Keratinocyte (primary cell): ENCODE results near the gene MEF2A. TPM values are rescaled to one million over a fixed set of nuclear protein-coding genes. Genes with fewer than 3 reads are reported as not detected.

Experiments
- DNase-seq: peaks from one replicate; pipeline ENCODE4 v3.0.0-alpha.2; 2011; ENCODE audit warnings: low read depth, missing footprints, low spot score
- FAIRE-seq: peaks from 2 replicates; lab custom pipeline; 2011; peaks lifted over from hg19 to GRCh38; lab: Jason Lieb, UNC
- H2AFZ ChIP-seq: 2 replicates; pipeline ENCODE4 v1.6.0; 2012; ENCODE audit warnings: low read length, control low read depth, inconsistent platforms; ENCODE audit not compliant: control insufficient read depth
- H3K27ac ChIP-seq: 2 replicates; pipeline ENCODE4 v1.5.1; 2011; ENCODE audit warnings: low read length; ENCODE audit not compliant: control insufficient read depth, insufficient read depth
- H3K27me3 ChIP-seq: 3 replicates; pipeline ENCODE4 v1.6.0; 2011; ENCODE audit warnings: low read length; ENCODE audit not compliant: control insufficient read depth, insufficient read depth; ENCODE audit errors: extremely low read depth
- H3K36me3 ChIP-seq, 2 experiments: 2 replicates in 1 of 2; 3 replicates in 1 of 2; pipeline ENCODE4 v1.5.1; 2011; ENCODE audit warnings: low read length in 2 of 2, mild to moderate bottlenecking in 1 of 2; ENCODE audit not compliant: control insufficient read depth in 2 of 2, insufficient read depth in 2 of 2; ENCODE audit errors: extremely low read depth in 1 of 2
- H3K4me1 ChIP-seq: 3 replicates; pipeline ENCODE4 v1.5.1; 2011; ENCODE audit warnings: low read length; ENCODE audit not compliant: control insufficient read depth, insufficient read depth; ENCODE audit errors: extremely low read depth
- H3K4me2 ChIP-seq: 3 replicates; pipeline ENCODE4 v1.6.0; 2011; ENCODE audit warnings: low read depth, low read length; ENCODE audit not compliant: control insufficient read depth, insufficient read depth; ENCODE audit errors: extremely low read depth
- H3K4me3 ChIP-seq, 3 experiments: fragments of 200-600 bp in 1 of 3; sonication (generic) in 1 of 3; 2 replicates in 2 of 3; 3 replicates in 1 of 3; pipeline ENCODE4 v1.5.1; 2011 to 2016; ENCODE audit warnings: low read length in 3 of 3, mild to moderate bottlenecking in 3 of 3, control low read depth in 2 of 3, inconsistent platforms in 1 of 3, low read depth in 1 of 3, mixed read lengths in 1 of 3, mixed run types in 1 of 3, moderate library complexity in 1 of 3; ENCODE audit not compliant: control insufficient read depth in 2 of 3, insufficient read depth in 2 of 3; ENCODE audit errors: extremely low read depth in 1 of 3
- H3K79me2 ChIP-seq: 2 replicates; pipeline ENCODE4 v1.6.0; 2012; ENCODE audit warnings: low read length; ENCODE audit not compliant: control insufficient read depth, insufficient read depth
- H3K9ac ChIP-seq: 3 replicates; pipeline ENCODE4 v1.6.0; 2011; ENCODE audit warnings: low read length; ENCODE audit not compliant: control insufficient read depth, insufficient read depth; ENCODE audit errors: extremely low read depth
- H3K9me1 ChIP-seq: 3 replicates; pipeline ENCODE4 v1.6.0; 2011; ENCODE audit warnings: low read length; ENCODE audit not compliant: control insufficient read depth, insufficient read depth; ENCODE audit errors: extremely low read depth
- H3K9me3 ChIP-seq: 2 replicates; pipeline ENCODE4 v1.5.1; 2012; ENCODE audit warnings: low read depth, low read length; ENCODE audit not compliant: control insufficient read depth
- H4K20me1 ChIP-seq: 3 replicates; pipeline ENCODE4 v1.6.0; 2011; ENCODE audit warnings: low read length; ENCODE audit not compliant: control insufficient read depth, insufficient read depth; ENCODE audit errors: extremely low read depth
- CTCF ChIP-seq, 3 experiments: IDR thresholded peaks in 1 of 3; conservative IDR thresholded peaks in 1 of 3; optimal IDR thresholded peaks in 1 of 3; 2 replicates in 2 of 3; 3 replicates in 1 of 3; pipeline versions ENCODE3 to v1.5.1; 2011; ENCODE audit warnings: low read length in 3 of 3, mild to moderate bottlenecking in 3 of 3, moderate library complexity in 2 of 3, control low read depth in 1 of 3, inconsistent platforms in 1 of 3; ENCODE audit not compliant: insufficient read depth in 2 of 3; ENCODE audit errors: extremely low read depth in 1 of 3
- EZH2 ChIP-seq: IDR thresholded peaks from one replicate; pipeline ENCODE4 v1.6.1; 2012; ENCODE audit warnings: inconsistent platforms, mild to moderate bottlenecking, low read length, moderate library complexity
- dilution Hi-C: fragments of 300-500 bp; cut with MboI; formaldehyde crosslinking; loops from one replicate; pipeline ENCODE4 v1.7.0; 2020; ENCODE audit warnings: low sequenced_read_pairs; ENCODE audit not compliant: extremely low pct_ligation_motif_present
- polyA plus RNA-seq, 5 experiments: library from polyadenylated mRNA; depleted of rRNA in 3 of 5; stranded (reverse) in 3 of 5; stranded (forward) in 1 of 5; unstranded in 1 of 5; fragments of >200 nt; gene quantifications; 1 replicate in 1 of 5; 2 replicates in 3 of 5; 3 replicates in 1 of 5; pipeline versions ENCODE4 v1.2.1 to v1.2.3, GENCODE V29; 2011 to 2012; ENCODE audit warnings: missing spikeins in 2 of 5, low read depth in 1 of 5, low replicate concordance in 1 of 5

The MEF2A gene
- polyA plus RNA-seq, 1 donor (not counting 4 experiments of a cell fraction or from before 2014, with no cell fraction given) = 27.4 TPM

- dilution Hi-C loops = no loop called here
- peak overlapping the region in 2 of 3 experiments; percentile 0 to 3 for H3K4me3 ChIP-seq
- peaks cover 11% of the 10 kb centered on the region for H3K4me1 ChIP-seq
- H3K36me3 ChIP-seq = no peaks in the 10 kb centered on the region
- H3K27ac ChIP-seq = peak overlapping the region; percentile 16
- no peaks in the 10 kb centered on the region for H3K9me1 ChIP-seq
- no peak for TF ChIP-seq CTCF (optimal IDR thresholded peaks at IDR 0.05 in 1 of 3, IDR thresholded peaks at IDR 0.05 in 1 of 3, conservative IDR thresholded peaks at IDR 0.05 in 1 of 3; ENCODE audit: extremely low read depth in 1 of 3, insufficient read depth in 2 of 3, low read length in 3 of 3)
- no peak for TF ChIP-seq EZH2
- H3K9me3 ChIP-seq = no peaks in the 10 kb centered on the region
- peak overlapping the region; percentile 61 for H3K4me2 ChIP-seq
- DNase-seq = no peak
- no peaks in the 10 kb centered on the region for H4K20me1 ChIP-seq
- peaks cover 6% of the 10 kb centered on the region for H3K27me3 ChIP-seq
- H3K9ac ChIP-seq = peak overlapping the region; percentile 23
- peak; percentile 62 for FAIRE-seq
- peaks cover 66% of the 10 kb centered on the region for H3K79me2 ChIP-seq
- H2AFZ ChIP-seq = no peak overlapping the region
Measured at GRCh38 chr15:99568625-99569352, 3.0 kb downstream of the MEF2A start.

- H3K27ac ChIP-seq = no peak overlapping the region
- H2AFZ ChIP-seq = no peak overlapping the region
- no peaks in the 10 kb centered on the region for H4K20me1 ChIP-seq
- no peak overlapping the region for H3K9ac ChIP-seq
- no peak overlapping the region for H3K4me3 ChIP-seq
- no peaks in the 10 kb centered on the region for H3K27me3 ChIP-seq
- no peak overlapping the region for H3K4me2 ChIP-seq
- dilution Hi-C loops = no loop called here
- H3K4me1 ChIP-seq = peaks cover 19% of the 10 kb centered on the region
- H3K79me2 ChIP-seq = peaks cover 88% of the 10 kb centered on the region
- no peaks in the 10 kb centered on the region for H3K9me1 ChIP-seq
- FAIRE-seq (no peak), DNase-seq (no peak)
- no peaks in the 10 kb centered on the region for H3K9me3 ChIP-seq
- TF ChIP-seq EZH2 (no peak), CTCF (optimal IDR thresholded peaks at IDR 0.05 in 1 of 3, IDR thresholded peaks at IDR 0.05 in 1 of 3, conservative IDR thresholded peaks at IDR 0.05 in 1 of 3; ENCODE audit: extremely low read depth in 1 of 3, insufficient read depth in 2 of 3, low read length in 3 of 3) (no peak)
- no peaks in the 10 kb centered on the region for H3K36me3 ChIP-seq
Measured at GRCh38 chr15:99571299-99571698, 5.5 kb downstream of the MEF2A start.
